Hematopoietic multipotent progenitor cell treated with erythropoietin and hydrocortisone succinate and interleukin-3 and kit ligand, for 8 days (in vitro differentiated cells): ENCODE measurements around the gene GALNT14.

ENCODE experiments used
- DNase-seq: peaks from one replicate; pipeline ENCODE4 v3.0.0-alpha.2; 2015

The GALNT14 gene

DNA sequence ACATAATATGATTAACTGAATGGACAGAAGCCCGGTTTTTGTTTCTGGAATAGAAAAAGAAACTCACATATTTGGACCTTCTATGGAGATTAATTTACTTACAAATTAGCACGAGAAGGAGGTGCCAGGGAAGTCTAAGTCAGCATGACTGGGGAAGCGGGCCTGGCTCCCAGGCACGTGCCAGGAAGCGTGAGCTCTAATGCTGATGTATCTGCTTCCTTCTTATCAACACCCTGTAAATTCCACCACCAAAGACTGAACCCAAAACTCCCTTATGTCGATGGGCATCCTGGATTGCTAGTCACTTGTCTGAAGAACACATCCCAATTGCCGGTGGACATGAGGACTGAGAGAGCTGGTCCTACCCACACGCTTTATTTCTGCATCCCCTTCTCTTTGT lies 134.5 kb downstream of the GALNT14 start:
- no peak for DNase-seq

GRCh38 chr2:31002537-31003150 lies 135.6 kb downstream of the GALNT14 start:
- no peak for DNase-seq

GRCh38 chr2:31000970-31001369 lies 137.3 kb downstream of the GALNT14 start:
- DNase-seq = no peak

GRCh38 chr2:30998672-30999071 lies 139.6 kb downstream of the GALNT14 start:
- no peak for DNase-seq

- no peak for DNase-seq
Observed at GRCh38 chr2:30997979-30998378, 140.3 kb downstream of the GALNT14 start.

- no peak for DNase-seq
Observed at GRCh38 chr2:30994227-30995056, 143.8 kb downstream of the GALNT14 start.

GRCh38 chr2:30992781-30993180 lies 145.5 kb downstream of the GALNT14 start:
- DNase-seq = no peak

- no peak for DNase-seq
Observed at GRCh38 chr2:30990671-30991070, 147.6 kb downstream of the GALNT14 start.

DNA sequence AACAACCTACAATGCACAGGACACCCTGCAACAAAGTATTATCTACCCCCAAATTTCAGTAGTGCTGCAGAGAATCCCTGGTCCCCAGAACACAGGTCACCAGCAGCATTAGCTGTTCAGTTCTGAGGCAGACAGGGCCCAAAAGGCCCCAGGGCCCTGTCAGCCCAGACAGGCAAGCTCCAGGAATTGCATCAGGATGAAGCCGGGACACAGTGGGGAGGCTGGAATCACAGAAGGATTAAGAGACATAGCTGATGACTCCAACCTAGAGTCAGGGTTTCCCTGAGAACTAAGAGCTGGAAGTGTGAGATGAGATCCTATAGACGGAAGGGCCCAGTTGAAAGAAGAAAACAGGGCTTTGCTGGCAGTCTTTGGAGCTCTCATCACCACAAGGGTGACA lies 148.1 kb downstream of the GALNT14 start:
- DNase-seq = no peak

GRCh38 chr2:30989746-30990145 lies 148.5 kb downstream of the GALNT14 start:
- no peak for DNase-seq

GRCh38 chr2:30987566-30987965 lies 150.7 kb downstream of the GALNT14 start:
- DNase-seq = no peak

GRCh38 chr2:30986231-30986580 lies 152.0 kb downstream of the GALNT14 start:
- peak; percentile 16 for DNase-seq

- no peak for DNase-seq
Observed at GRCh38 chr2:30985493-30986230, 152.6 kb downstream of the GALNT14 start.

DNA sequence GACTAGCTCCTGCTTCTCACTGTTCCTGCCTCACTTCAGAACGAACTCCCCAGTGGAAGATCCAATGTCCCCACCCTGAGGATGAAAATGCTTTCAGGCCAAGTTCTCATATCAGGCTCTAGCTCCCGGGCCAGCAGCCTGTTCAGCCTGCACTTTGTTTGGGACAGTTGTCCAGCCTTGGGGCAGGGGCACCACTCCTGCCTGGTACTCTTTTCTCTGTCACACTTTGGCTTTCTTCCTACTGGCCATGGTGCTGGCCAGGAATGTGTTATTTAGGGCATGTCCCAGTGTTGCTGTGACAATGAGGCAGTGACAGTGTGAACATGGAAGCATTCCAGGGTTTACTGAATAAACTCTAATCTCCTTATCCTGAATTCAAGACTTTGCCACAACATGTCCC lies 154.1 kb downstream of the GALNT14 start:
- DNase-seq = no peak

DNA sequence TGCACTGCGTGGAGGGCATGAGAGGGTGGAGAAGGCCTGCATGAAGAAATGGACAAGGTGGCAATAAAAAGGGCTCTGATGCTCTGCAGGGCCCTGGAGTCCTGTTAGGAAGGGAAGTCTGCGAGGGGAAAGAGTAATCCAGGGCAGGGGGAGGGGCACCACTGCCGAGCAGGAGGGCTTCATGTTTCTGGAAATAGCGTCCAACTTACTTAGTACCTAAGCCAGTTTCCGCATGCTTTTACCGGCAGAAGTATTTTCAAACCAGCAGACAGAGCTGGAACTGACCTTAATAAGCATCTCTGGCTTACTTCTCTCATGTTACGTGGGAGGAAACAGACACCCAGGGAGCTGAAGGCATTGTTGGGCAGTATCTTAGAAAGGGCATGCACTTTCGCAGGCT lies 156.7 kb downstream of the GALNT14 start:
- DNase-seq = no peak

DNA sequence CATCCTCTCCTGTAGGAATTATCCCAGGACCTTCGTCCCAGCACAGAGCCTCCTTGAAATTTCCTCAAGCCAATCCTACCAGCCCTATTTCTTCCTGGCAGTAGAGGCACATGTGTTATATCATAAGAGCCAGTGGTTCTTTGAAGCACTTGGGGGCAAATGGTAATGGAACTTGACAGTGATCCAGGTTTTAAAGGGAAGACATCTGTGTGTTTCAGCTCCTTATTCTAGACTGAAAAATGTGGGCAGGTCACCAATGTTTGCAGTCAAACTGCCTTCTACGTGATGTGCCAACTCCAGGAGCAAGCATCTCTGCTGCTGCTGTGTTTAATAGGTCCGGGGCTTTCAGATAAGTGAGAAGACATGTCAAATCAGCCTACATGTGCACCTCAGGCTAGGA lies 157.1 kb downstream of the GALNT14 start:
- DNase-seq = no peak

DNA sequence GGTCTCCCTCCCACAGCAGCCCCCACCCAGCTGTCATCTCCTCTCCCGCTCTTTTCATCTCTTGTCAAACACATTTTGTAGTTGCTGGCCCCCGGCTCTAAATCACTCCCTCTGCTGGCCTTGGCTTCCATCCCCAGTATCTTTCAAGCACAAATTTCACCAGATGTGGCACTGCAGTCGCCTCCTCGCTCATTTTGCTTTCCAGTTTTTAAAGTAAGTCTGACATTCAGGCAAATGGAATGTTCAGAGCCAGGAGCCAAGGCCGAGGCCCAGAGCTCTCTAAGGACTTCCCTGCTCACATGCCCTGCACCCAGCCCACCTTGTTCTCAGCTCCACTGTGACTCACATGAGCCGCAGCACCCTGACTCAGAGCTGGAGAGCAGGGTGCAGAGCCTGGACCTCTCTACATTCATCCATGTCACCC lies 158.4 kb downstream of the GALNT14 start:
- DNase-seq = no peak

- no peak for DNase-seq
Observed at GRCh38 chr2:30978854-30979253, 159.4 kb downstream of the GALNT14 start.

GRCh38 chr2:30978044-30978443 lies 160.2 kb downstream of the GALNT14 start:
- no peak for DNase-seq

GRCh38 chr2:30975156-30975555 lies 163.1 kb downstream of the GALNT14 start:
- no peak for DNase-seq

DNA sequence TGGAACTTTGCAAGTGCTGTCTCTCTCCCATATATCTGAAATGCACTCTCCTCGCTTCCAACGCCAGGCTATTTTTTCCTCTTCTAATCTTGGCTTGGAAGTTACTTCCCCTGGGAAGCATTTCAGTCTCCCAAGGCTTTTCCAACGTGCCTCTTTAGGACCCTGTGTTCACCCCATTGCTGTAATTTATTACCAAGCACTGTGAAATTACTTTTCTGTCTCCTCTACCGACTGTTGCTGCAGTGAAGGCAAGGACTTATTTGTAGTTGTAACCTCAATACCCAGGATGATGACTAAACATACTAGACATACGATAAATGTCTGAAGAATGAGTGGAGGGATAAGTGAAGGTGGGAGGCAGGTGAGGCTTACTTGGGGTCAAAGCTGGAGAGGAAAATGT lies 163.7 kb downstream of the GALNT14 start:
- DNase-seq = no peak

DNA sequence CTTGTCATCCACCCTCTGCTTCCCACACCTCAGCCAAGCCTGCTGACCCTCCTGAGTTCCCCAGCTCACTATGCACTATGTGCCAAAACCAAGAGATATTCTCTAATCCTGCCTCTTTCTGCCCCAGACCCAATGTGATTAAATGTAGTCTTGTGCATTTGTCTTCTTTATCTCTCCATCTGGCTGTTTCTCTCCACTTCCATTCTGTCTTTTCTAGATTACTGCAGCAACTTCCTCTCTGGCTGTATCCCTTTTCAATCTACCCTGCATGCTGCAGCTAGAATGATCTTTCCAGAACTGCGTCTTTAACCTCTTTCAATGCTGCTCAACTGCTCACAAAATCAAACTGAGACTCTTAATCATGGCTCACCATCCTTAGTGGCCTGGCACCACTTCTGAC lies 164.1 kb downstream of the GALNT14 start:
- DNase-seq = peak; percentile 1

GRCh38 chr2:30971231-30972025 lies 166.8 kb downstream of the GALNT14 start:
- DNase-seq = no peak
